GM21786 (cell line): Measurements from ENCODE around the gene PCDHGC5.

Experiments used
- ATAC-seq: cut with Tn5 transposase; IDR thresholded peaks from one replicate; pipeline ENCODE4 v1.9.1; 2021; ENCODE audit not compliant: unreplicated experiment

Gene PCDHGC5

GRCh38 chr5:141512390-141512910, 23.6 kb downstream of the PCDHGC5 start:
- ATAC-seq = no peak

DNA sequence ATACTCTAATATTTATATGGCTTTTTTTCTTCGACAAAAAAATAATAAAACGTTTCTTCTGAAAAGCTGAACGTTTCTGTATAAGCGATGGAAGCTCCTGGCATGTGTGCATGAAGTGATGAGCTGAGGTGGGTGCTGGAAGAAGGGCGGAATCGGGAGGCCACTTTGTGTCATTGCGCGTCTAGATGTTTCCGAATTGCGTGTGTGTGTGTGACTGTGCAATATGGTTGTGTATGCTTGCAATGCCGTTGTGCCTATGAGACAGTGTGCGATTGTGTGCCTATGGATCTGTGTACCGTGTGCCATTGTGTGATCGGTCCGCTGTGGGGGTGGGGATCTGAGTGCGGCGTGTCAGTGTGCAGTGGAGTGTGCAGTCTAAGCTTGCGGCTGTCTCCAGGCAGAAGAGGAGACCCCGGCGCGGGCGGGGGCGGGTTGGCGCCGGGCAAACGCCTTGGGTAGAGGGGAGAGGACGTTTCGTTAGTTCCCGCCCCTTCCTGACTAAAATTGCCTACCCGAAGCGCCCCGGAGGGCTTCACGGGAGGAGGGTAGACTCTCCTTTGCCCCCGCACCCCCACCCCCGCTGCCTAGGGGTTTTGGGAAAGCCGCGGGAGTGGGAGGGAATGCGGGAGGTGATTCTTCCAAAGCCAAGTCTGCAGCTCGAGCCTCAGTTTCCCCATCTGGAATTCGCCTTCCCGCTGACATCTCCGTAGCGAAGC, 24.2 kb downstream of the PCDHGC5 start:
- ATAC-seq = no peak

DNA sequence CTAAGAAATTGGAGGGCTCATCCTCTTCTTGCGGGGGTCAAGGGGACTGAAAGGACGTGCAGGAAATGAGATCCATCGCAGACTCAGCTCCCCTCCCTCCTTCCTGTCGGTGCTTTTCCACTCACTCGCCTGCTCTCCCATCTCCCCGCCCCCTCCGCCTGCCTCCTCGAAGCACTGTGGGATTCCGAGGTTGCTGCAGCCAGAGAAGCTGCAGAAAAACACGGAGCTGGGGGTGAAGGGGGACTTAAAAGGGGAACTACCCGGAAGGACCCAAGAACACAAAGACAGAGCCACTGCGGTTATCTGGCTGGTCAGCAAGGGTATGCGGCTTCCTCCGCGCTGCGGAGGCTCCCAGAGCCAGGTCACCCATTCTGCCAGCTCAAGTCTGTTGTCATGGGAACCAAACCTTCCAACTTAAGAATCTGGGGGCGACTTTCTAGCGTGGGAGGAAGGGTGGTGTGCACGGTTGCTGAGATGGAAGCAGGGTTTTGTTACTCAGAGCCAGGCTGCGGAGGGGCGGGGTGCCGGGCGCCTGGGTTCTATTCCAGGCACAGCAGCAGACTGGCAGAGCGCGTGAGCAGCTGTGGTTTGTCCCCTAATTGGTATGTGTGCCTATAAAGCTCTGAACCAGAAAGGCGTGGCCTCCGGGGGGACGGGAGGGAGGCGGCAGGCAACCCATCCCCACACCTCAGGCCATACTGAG, 24.9 kb downstream of the PCDHGC5 start:
- ATAC-seq = peak; percentile 36

- ATAC-seq = peak; percentile 12
Observed at GRCh38 chr5:141514330-141515133, 25.7 kb downstream of the PCDHGC5 start.

GRCh38 chr5:141515141-141515540, 26.3 kb downstream of the PCDHGC5 start:
- ATAC-seq = no peak

- ATAC-seq = no peak
Observed at GRCh38 chr5:141515946-141516671, 27.2 kb downstream of the PCDHGC5 start.

DNA sequence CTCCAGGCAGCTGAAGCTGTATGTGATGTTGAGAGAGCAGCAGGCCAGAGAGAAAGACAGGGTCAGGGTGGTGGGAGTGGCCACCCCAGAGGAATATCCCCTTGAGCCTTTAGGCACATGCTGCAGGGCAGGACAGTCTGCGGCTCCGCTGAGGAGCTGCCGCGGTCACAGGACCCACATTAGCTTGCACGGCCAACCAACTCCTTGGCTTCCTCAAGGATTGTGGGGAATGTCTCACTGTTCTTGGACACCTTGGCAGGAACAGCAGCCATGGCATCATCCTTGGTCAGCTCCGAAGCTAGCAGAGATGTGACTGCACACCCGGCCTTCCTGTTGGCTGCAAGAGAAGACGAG, 27.8 kb downstream of the PCDHGC5 start:
- ATAC-seq = no peak

GRCh38 chr5:141517312-141517711, 28.4 kb downstream of the PCDHGC5 start:
- ATAC-seq = no peak

- no peak for ATAC-seq
Observed at GRCh38 chr5:141517880-141518617, 29.2 kb downstream of the PCDHGC5 start.

DNA sequence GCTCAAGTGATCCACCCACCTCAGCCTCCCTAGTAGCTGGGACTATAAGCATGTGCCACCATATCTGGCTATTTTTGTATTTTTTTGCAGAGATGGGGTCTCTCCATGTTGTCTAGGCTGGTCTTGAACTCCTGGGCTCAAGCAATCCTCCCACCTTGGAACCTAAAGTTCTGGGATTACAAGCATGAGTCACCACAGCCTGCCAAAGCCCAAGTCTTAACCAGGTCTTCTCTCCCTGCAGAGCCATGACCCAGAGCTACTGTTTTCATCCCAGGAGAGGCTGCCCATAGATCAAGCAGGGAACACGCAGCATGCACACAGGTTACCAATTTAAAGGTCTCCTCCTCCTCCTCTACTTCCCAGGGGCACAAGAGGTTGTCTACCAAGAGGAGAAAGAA, 29.7 kb downstream of the PCDHGC5 start:
- no peak for ATAC-seq

GRCh38 chr5:141519605-141520565, 31.0 kb downstream of the PCDHGC5 start:
- ATAC-seq = no peak

GRCh38 chr5:141521244-141521781, 32.4 kb downstream of the PCDHGC5 start:
- ATAC-seq = no peak

DNA sequence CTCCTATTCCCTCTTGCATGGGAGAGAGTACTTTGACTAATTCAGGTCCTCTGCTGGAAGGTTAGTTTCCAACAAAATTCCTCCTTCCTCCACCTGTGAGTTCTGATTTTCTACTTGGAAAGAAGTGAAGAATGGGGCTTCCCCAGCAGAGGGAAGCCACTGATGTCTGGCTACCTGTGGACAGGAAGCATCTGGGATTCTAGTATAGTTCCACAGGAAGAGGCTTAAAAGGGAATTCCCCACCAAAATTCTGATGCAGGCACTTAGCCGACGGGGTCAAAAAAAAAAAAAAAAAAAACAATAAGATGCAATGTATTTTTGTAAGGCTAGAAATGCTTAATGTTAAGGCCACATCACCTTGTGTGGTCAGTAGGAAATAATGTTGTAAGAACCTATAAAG, 33.4 kb downstream of the PCDHGC5 start:
- ATAC-seq = no peak

- ATAC-seq = no peak
Observed at GRCh38 chr5:141523991-141524390, 35.1 kb downstream of the PCDHGC5 start.

GRCh38 chr5:141524604-141525597, 36.0 kb downstream of the PCDHGC5 start:
- ATAC-seq = peak; percentile 74

GRCh38 chr5:141525653-141526052, 36.8 kb downstream of the PCDHGC5 start:
- no peak for ATAC-seq

GRCh38 chr5:141527426-141527825, 38.5 kb downstream of the PCDHGC5 start:
- no peak for ATAC-seq
